ENCODE results near the gene CFAP54. TPM values are rescaled to one million over a fixed set of nuclear protein-coding genes. Genes with fewer than 3 reads are reported as not detected.

Gene CFAP54
- total and polyA plus RNA-seq, 2 donors: 0.41 to 6.8 TPM

DNA sequence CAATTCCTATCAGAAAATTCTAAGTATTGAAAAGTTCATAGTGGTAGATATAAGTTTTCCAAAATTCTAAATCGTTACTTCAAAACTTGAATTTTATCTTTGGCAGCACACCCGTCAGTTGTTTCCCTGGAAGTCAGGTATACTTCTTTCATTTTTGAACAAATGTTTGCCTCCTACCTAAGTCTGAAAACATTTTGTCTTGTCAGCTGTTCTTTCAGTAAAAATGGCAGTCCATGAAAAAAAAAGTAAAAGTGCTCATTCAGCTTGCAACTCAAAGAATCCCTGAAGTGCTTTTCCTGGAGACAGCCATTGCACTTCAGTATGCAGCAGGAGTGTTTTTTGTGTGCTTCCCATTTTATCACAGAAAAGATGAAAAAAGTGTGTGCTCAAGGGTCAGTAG lies 287.5 kb downstream of the CFAP54 start:
- Histone ChIP-seq H3K4me3 (ENCODE audit: low read depth, low read length) (no peak overlapping the region), H3K36me3 (ENCODE audit: insufficient read depth) (no peaks in the 10 kb centered on the region), H3K27ac (ENCODE audit: low read depth) (no peak overlapping the region), H3K4me1 (ENCODE audit: insufficient read depth) (no peaks in the 10 kb centered on the region)
- WGBS: 93% methylated on average over 2 of the region's 2 CpGs
- no peak for DNase-seq (ENCODE audit: extremely low spot score)

DNA sequence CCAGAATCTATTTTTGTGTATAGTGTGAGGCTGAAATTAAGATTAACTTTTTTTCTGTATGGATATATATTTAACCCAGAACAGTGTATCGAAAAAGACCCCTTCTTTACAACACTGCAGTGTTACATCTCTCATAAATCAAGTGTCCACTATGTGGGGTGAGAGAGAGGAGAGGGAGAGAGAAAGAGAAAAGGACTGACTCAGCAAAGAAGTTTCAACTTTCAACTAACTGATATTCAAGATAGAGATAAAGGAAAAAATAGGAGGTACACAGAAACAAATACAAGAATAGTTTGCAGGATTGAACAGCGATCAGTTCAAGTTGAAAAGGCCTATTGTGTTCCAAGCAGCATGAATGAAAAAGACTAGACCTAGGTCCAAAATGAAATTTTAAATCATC lies 291.0 kb downstream of the CFAP54 start:
- WGBS: 72% methylated on average over 2 of the region's 2 CpGs
- DNase-seq (ENCODE audit: extremely low spot score): no peak
- Histone ChIP-seq H3K27ac (ENCODE audit: low read depth) (no peak overlapping the region), H3K36me3 (ENCODE audit: insufficient read depth) (no peaks in the 10 kb centered on the region), H3K4me3 (ENCODE audit: low read depth, low read length) (no peak overlapping the region), H3K4me1 (ENCODE audit: insufficient read depth) (no peaks in the 10 kb centered on the region)

GRCh38 chr12:96786791-96787190 lies 297.4 kb downstream of the CFAP54 start:
- no peak overlapping the region for H3K4me3 ChIP-seq (ENCODE audit: low read depth, low read length)
- H3K4me1 ChIP-seq (ENCODE audit: insufficient read depth): no peaks in the 10 kb centered on the region
- no peak for DNase-seq (ENCODE audit: extremely low spot score)
- no peaks in the 10 kb centered on the region for H3K36me3 ChIP-seq (ENCODE audit: insufficient read depth)
- 48% methylated on average over 2 of the region's 2 CpGs for WGBS
- no peak overlapping the region for H3K27ac ChIP-seq (ENCODE audit: low read depth)

- Histone ChIP-seq H3K4me1 (ENCODE audit: insufficient read depth) (no peaks in the 10 kb centered on the region), H3K36me3 (ENCODE audit: insufficient read depth) (no peaks in the 10 kb centered on the region), H3K4me3 (ENCODE audit: low read depth, low read length) (no peak overlapping the region), H3K27ac (ENCODE audit: low read depth) (no peak overlapping the region)
- no peak for DNase-seq (ENCODE audit: extremely low spot score)
Measured at GRCh38 chr12:96803969-96804368, 314.6 kb downstream of the CFAP54 start.

- WGBS: 84% methylated on average over 4 of the region's 4 CpGs
- Histone ChIP-seq H3K36me3 (ENCODE audit: insufficient read depth) (no peaks in the 10 kb centered on the region), H3K27ac (ENCODE audit: low read depth) (no peak overlapping the region), H3K4me3 (ENCODE audit: low read depth, low read length) (no peak overlapping the region), H3K4me1 (ENCODE audit: insufficient read depth) (no peaks in the 10 kb centered on the region)
- no peak for DNase-seq (ENCODE audit: extremely low spot score)
Measured at GRCh38 chr12:96806272-96806671, 316.9 kb downstream of the CFAP54 start.

GRCh38 chr12:96807741-96808140 lies 318.4 kb downstream of the CFAP54 start:
- DNase-seq (ENCODE audit: extremely low spot score): no peak
- 84% methylated on average over 1 of the region's 1 CpG for WGBS
- no peak overlapping the region for H3K4me3 ChIP-seq (ENCODE audit: low read depth, low read length)
- no peak overlapping the region for H3K27ac ChIP-seq (ENCODE audit: low read depth)
- no peaks in the 10 kb centered on the region for H3K36me3 ChIP-seq (ENCODE audit: insufficient read depth)
- H3K4me1 ChIP-seq (ENCODE audit: insufficient read depth): peaks cover 2% of the 10 kb centered on the region

- no peak overlapping the region for H3K27ac ChIP-seq (ENCODE audit: low read depth)
- peaks cover 2% of the 10 kb centered on the region for H3K4me1 ChIP-seq (ENCODE audit: insufficient read depth)
- H3K36me3 ChIP-seq (ENCODE audit: insufficient read depth): no peaks in the 10 kb centered on the region
- no peak overlapping the region for H3K4me3 ChIP-seq (ENCODE audit: low read depth, low read length)
- no peak for DNase-seq (ENCODE audit: extremely low spot score)
- 34% methylated on average over 3 of the region's 3 CpGs for WGBS
Measured at GRCh38 chr12:96808587-96808986, 319.2 kb downstream of the CFAP54 start.

DNA sequence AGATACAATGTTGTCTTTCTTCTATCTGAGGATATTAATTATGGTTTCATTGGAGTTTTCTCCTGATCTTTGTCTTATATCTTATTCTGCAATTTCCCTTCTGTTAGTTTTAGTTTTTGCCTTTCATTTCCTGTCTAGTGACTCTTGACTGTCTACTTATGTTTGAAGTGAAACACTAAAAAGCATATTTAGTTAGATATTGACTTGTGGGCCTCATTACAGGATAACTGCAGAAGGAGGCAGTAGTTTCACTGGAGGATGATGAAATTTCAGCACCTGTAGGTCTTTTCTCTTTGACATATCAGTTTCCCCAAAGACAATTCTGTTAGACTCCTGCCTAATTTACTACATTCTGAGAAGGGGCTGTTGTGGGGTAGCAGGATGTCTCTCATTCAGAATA lies 320.1 kb downstream of the CFAP54 start:
- H3K4me1 ChIP-seq (ENCODE audit: insufficient read depth): peaks cover 2% of the 10 kb centered on the region
- no peaks in the 10 kb centered on the region for H3K36me3 ChIP-seq (ENCODE audit: insufficient read depth)
- DNase-seq (ENCODE audit: extremely low spot score): no peak
- H3K27ac ChIP-seq (ENCODE audit: low read depth): no peak overlapping the region
- H3K4me3 ChIP-seq (ENCODE audit: low read depth, low read length): no peak overlapping the region

GRCh38 chr12:96810057-96810456 lies 320.7 kb downstream of the CFAP54 start:
- Histone ChIP-seq H3K4me1 (ENCODE audit: insufficient read depth) (peaks cover 2% of the 10 kb centered on the region), H3K27ac (ENCODE audit: low read depth) (no peak overlapping the region), H3K36me3 (ENCODE audit: insufficient read depth) (no peaks in the 10 kb centered on the region), H3K4me3 (ENCODE audit: low read depth, low read length) (no peak overlapping the region)
- DNase-seq (ENCODE audit: extremely low spot score): peak; percentile 1
- 63% methylated on average over 2 of the region's 2 CpGs for WGBS

DNA sequence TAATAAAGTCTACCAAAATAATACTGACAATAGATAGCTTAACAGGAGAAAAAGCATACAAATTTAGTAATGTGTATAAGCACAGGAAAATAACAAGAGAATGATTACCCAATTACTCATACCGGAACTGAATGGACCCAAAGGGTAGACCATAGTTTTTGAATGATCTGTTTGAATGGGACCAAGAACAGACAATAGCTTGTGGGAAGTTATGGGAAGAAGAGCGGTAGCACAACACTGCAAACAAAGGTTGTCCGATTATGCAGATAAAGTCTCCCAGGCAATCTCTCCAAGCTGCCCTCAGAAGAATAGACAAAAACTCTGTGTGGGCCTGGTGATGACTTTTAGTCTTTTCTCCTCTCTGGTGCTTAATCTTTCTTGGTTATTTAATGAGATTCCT lies 321.1 kb downstream of the CFAP54 start:
- 86% methylated on average over 3 of the region's 3 CpGs for WGBS
- no peak overlapping the region for H3K4me3 ChIP-seq (ENCODE audit: low read depth, low read length)
- no peak overlapping the region for H3K27ac ChIP-seq (ENCODE audit: low read depth)
- DNase-seq (ENCODE audit: extremely low spot score): no peak
- peaks cover 2% of the 10 kb centered on the region for H3K4me1 ChIP-seq (ENCODE audit: insufficient read depth)
- no peaks in the 10 kb centered on the region for H3K36me3 ChIP-seq (ENCODE audit: insufficient read depth)

GRCh38 chr12:96811083-96811482 lies 321.7 kb downstream of the CFAP54 start:
- DNase-seq (ENCODE audit: extremely low spot score): no peak
- no peak overlapping the region for H3K4me3 ChIP-seq (ENCODE audit: low read depth, low read length)
- no peaks in the 10 kb centered on the region for H3K36me3 ChIP-seq (ENCODE audit: insufficient read depth)
- WGBS: 47% methylated on average over 3 of the region's 3 CpGs
- H3K4me1 ChIP-seq (ENCODE audit: insufficient read depth): peaks cover 2% of the 10 kb centered on the region
- H3K27ac ChIP-seq (ENCODE audit: low read depth): no peak overlapping the region

- WGBS: 61% methylated on average over 2 of the region's 2 CpGs
- no peaks in the 10 kb centered on the region for H3K36me3 ChIP-seq (ENCODE audit: insufficient read depth)
- H3K4me1 ChIP-seq (ENCODE audit: insufficient read depth): peaks cover 2% of the 10 kb centered on the region
- H3K27ac ChIP-seq (ENCODE audit: low read depth): no peak overlapping the region
- no peak for DNase-seq (ENCODE audit: extremely low spot score)
- H3K4me3 ChIP-seq (ENCODE audit: low read depth, low read length): no peak overlapping the region
Measured at GRCh38 chr12:96812153-96812552, 322.8 kb downstream of the CFAP54 start.

GRCh38 chr12:96814200-96814599 lies 324.8 kb downstream of the CFAP54 start:
- Histone ChIP-seq H3K4me3 (ENCODE audit: low read depth, low read length) (no peak overlapping the region), H3K27ac (ENCODE audit: low read depth) (no peak overlapping the region), H3K36me3 (ENCODE audit: insufficient read depth) (no peaks in the 10 kb centered on the region), H3K4me1 (ENCODE audit: insufficient read depth) (peaks cover 2% of the 10 kb centered on the region)
- no peak for DNase-seq (ENCODE audit: extremely low spot score)
- WGBS: 89% methylated on average over 2 of the region's 2 CpGs

- 83% methylated on average over 3 of the region's 3 CpGs for WGBS
- H3K4me3 ChIP-seq (ENCODE audit: low read depth, low read length): no peak overlapping the region
- no peak overlapping the region for H3K27ac ChIP-seq (ENCODE audit: low read depth)
- H3K36me3 ChIP-seq (ENCODE audit: insufficient read depth): no peaks in the 10 kb centered on the region
- no peaks in the 10 kb centered on the region for H3K4me1 ChIP-seq (ENCODE audit: insufficient read depth)
- no peak for DNase-seq (ENCODE audit: extremely low spot score)
Measured at GRCh38 chr12:96821592-96821991, 332.2 kb downstream of the CFAP54 start.

- H3K36me3 ChIP-seq (ENCODE audit: insufficient read depth): no peaks in the 10 kb centered on the region
- WGBS: 63% methylated on average over 1 of the region's 1 CpG
- no peaks in the 10 kb centered on the region for H3K4me1 ChIP-seq (ENCODE audit: insufficient read depth)
- H3K4me3 ChIP-seq (ENCODE audit: low read depth, low read length): no peak overlapping the region
- no peak for DNase-seq (ENCODE audit: extremely low spot score)
- no peak overlapping the region for H3K27ac ChIP-seq (ENCODE audit: low read depth)
Measured at GRCh38 chr12:96822641-96823040, 333.3 kb downstream of the CFAP54 start.
